A673 (cell line): ENCODE results near the gene CDO1.

Experiments used
- EZH2 ChIP-seq: fragments of 200-600 bp; sonication (generic); IDR thresholded peaks from 2 replicates; pipeline ENCODE4 v1.6.1; 2017; ENCODE audit warnings: borderline replicate concordance, low read depth, mild to moderate bottlenecking, mixed read lengths, antibody characterized with exemption, low read length; ENCODE audit not compliant: poor library complexity, severe bottlenecking
- TF ChIP-seq, protein P1 (sequence below): fragments of 300-800, 200-600 bp; sonication (generic); conservative IDR thresholded peaks from 2 replicates; pipeline ENCODE4 v1.5.1; 2017; ENCODE audit warnings: low read depth, mild to moderate bottlenecking, antibody characterized with exemption, low read length, moderate library complexity, mixed read lengths

DNA sequence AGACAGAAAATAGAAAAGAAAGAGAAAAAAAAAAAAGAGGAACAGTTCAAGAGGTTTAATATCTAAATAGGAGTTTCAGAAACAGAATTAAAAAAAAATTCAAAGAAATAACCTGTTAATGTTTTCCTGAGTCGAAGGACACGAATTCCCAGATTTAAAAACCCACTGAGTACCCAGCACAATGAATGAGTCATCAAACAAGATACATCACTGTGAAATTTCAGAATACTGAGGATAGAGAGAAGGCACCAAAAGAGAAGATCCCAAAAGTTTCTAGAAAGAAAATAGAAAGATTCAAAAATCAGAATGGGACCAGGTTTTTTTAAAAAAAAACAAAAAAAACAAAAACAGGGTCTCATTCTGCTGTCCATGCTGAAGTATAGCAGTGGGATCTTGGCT is 8.8 kb downstream of the CDO1 start:
- TF ChIP-seq, protein P1, sequence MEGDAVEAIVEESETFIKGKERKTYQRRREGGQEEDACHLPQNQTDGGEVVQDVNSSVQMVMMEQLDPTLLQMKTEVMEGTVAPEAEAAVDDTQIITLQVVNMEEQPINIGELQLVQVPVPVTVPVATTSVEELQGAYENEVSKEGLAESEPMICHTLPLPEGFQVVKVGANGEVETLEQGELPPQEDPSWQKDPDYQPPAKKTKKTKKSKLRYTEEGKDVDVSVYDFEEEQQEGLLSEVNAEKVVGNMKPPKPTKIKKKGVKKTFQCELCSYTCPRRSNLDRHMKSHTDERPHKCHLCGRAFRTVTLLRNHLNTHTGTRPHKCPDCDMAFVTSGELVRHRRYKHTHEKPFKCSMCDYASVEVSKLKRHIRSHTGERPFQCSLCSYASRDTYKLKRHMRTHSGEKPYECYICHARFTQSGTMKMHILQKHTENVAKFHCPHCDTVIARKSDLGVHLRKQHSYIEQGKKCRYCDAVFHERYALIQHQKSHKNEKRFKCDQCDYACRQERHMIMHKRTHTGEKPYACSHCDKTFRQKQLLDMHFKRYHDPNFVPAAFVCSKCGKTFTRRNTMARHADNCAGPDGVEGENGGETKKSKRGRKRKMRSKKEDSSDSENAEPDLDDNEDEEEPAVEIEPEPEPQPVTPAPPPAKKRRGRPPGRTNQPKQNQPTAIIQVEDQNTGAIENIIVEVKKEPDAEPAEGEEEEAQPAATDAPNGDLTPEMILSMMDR, result no peak
- no peak for TF ChIP-seq EZH2
